Fibroblast of lung (primary cell): ENCODE measurements around the gene OSBPL9.
"Not testable (repeated sequence)": the region's sequence is repeated elsewhere in the genome, so short reads cannot be mapped to it uniquely, and the experiment has no call there.

Experiments used
- EZH2 ChIP-seq: IDR thresholded peaks from 2 replicates; pipeline ENCODE4 v1.5.1; 2012; ENCODE audit warnings: low read length, control low read depth, mild to moderate bottlenecking; ENCODE audit errors: missing control alignments
- TF ChIP-seq, protein P1 (sequence below), 2 donors: IDR thresholded peaks in 1 of 2; conservative IDR thresholded peaks in 1 of 2; 1 replicate in 1 of 2; 2 replicates in 1 of 2; pipeline ENCODE4 v1.5.1; 2011 to 2012; ENCODE audit warnings: low read length in 2 of 2, control low read depth in 1 of 2, inconsistent platforms in 1 of 2, low read depth in 1 of 2, mild to moderate bottlenecking in 1 of 2

DNA sequence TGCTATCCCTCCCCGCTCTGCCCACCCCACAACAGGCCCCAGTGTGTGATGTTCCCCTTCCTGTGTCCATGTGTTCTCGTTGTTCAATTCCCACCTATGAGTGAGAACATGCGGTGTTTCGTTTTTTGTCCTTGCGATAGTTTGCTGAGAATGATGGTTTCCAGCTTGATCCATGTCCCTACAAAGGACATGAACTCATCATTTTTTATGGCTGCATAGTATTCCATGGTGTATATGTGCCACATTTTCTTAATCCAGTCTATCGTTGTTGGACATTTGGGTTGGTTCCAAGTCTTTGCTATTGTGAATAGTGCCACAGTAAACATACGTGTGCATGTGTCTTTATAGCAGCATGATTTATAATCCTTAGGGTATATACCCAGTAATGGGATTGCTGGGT is 84.9 kb downstream of the OSBPL9 start:
- TF ChIP-seq, protein P1, sequence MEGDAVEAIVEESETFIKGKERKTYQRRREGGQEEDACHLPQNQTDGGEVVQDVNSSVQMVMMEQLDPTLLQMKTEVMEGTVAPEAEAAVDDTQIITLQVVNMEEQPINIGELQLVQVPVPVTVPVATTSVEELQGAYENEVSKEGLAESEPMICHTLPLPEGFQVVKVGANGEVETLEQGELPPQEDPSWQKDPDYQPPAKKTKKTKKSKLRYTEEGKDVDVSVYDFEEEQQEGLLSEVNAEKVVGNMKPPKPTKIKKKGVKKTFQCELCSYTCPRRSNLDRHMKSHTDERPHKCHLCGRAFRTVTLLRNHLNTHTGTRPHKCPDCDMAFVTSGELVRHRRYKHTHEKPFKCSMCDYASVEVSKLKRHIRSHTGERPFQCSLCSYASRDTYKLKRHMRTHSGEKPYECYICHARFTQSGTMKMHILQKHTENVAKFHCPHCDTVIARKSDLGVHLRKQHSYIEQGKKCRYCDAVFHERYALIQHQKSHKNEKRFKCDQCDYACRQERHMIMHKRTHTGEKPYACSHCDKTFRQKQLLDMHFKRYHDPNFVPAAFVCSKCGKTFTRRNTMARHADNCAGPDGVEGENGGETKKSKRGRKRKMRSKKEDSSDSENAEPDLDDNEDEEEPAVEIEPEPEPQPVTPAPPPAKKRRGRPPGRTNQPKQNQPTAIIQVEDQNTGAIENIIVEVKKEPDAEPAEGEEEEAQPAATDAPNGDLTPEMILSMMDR (conservative IDR thresholded peaks at IDR 0.05 in 1 of 2, IDR thresholded peaks at IDR 0.05 in 1 of 2; ENCODE audit: low read depth in 1 of 2, low read length in 2 of 2): not testable (repeated sequence)
- TF ChIP-seq EZH2: not testable (repeated sequence)
